Measurements from ENCODE around the gene TMIGD2. TPM values are rescaled to one million over a fixed set of nuclear protein-coding genes. Genes with fewer than 3 reads are reported as not detected.

The TMIGD2 gene
- polyA plus RNA-seq (not detected in 2 replicates), polyA minus RNA-seq (not detected in 2 replicates)

GRCh38 chr19:4302243-4302640, at the start of gene TMIGD2:
Gene TMIGD2, minus strand, starts transcription at chr19:4302389. Its CDS starts 4 bp downstream, at chr19:4302385.
- H3K27me3 ChIP-seq (ENCODE audit: insufficient read depth, low read depth, low read length), result no peaks in the 10 kb centered on the region
- H3K27ac ChIP-seq (ENCODE audit: low read length), result no peak within 1 kb of the TSS
- no peaks in the 10 kb centered on the region for H4K20me1 ChIP-seq (ENCODE audit: insufficient read depth)
- TF ChIP-seq POLR2AphosphoS5 (IDR thresholded peaks at IDR 0.05) (no peak), SMC3 (conservative IDR thresholded peaks at IDR 0.05; ENCODE audit: poor library complexity) (no peak), RAD21 (conservative IDR thresholded peaks at IDR 0.05) (no peak), TAF1 (IDR thresholded peaks at IDR 0.05; ENCODE audit: low read depth) (no peak), EP300 (conservative IDR thresholded peaks at IDR 0.05; ENCODE audit: poor library complexity, severe bottlenecking) (no peak), EZH2 (IDR thresholded peaks at IDR 0.05; ENCODE audit: borderline replicate concordance, insufficient read depth, low read length, poor library complexity, severe bottlenecking) (no peak), REST (IDR thresholded peaks at IDR 0.05; ENCODE audit: borderline replicate concordance) (no peak), MXI1 (conservative IDR thresholded peaks at IDR 0.05; ENCODE audit: poor library complexity, severe bottlenecking) (no peak)
- TF ChIP-seq, protein P1, sequence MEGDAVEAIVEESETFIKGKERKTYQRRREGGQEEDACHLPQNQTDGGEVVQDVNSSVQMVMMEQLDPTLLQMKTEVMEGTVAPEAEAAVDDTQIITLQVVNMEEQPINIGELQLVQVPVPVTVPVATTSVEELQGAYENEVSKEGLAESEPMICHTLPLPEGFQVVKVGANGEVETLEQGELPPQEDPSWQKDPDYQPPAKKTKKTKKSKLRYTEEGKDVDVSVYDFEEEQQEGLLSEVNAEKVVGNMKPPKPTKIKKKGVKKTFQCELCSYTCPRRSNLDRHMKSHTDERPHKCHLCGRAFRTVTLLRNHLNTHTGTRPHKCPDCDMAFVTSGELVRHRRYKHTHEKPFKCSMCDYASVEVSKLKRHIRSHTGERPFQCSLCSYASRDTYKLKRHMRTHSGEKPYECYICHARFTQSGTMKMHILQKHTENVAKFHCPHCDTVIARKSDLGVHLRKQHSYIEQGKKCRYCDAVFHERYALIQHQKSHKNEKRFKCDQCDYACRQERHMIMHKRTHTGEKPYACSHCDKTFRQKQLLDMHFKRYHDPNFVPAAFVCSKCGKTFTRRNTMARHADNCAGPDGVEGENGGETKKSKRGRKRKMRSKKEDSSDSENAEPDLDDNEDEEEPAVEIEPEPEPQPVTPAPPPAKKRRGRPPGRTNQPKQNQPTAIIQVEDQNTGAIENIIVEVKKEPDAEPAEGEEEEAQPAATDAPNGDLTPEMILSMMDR (IDR thresholded peaks at IDR 0.05; ENCODE audit: poor library complexity, severe bottlenecking), result no peak
- no peak within 1 kb of the TSS for H3K4me2 ChIP-seq (ENCODE audit: low read length)
- H3K9ac ChIP-seq (ENCODE audit: low read length), result no peak within 1 kb of the TSS
- no peak within 1 kb of the TSS for H3K4me3 ChIP-seq (ENCODE audit: low read length)
- no peak within 1 kb of the TSS for H2AFZ ChIP-seq (ENCODE audit: low read depth, low read length)
- no peaks in the 10 kb centered on the region for H3K36me3 ChIP-seq (ENCODE audit: insufficient read depth, low read length)
- no peaks in the 10 kb centered on the region for H3K79me2 ChIP-seq (replicated peaks; ENCODE audit: insufficient read depth, low read length)
- H3K9me2 ChIP-seq (ENCODE audit: insufficient read depth, low read length), result no peaks in the 10 kb centered on the region
- no peaks in the 10 kb centered on the region for H3F3A ChIP-seq (ENCODE audit: insufficient read depth, low read length, poor library complexity, severe bottlenecking)
- no peaks in the 10 kb centered on the region for H3K9me3 ChIP-seq (ENCODE audit: low read length)

GRCh38 chr19:4350726-4351125, 48.5 kb upstream of the TMIGD2 start:
- TF ChIP-seq POLR2AphosphoS5 (IDR thresholded peaks at IDR 0.05) (no peak), EP300 (conservative IDR thresholded peaks at IDR 0.05; ENCODE audit: poor library complexity, severe bottlenecking) (no peak), RAD21 (conservative IDR thresholded peaks at IDR 0.05) (no peak), REST (IDR thresholded peaks at IDR 0.05; ENCODE audit: borderline replicate concordance) (no peak), SMC3 (conservative IDR thresholded peaks at IDR 0.05; ENCODE audit: poor library complexity) (no peak), TAF1 (IDR thresholded peaks at IDR 0.05; ENCODE audit: low read depth) (no peak), MXI1 (conservative IDR thresholded peaks at IDR 0.05; ENCODE audit: poor library complexity, severe bottlenecking) (no peak)
- TF ChIP-seq, protein P1 (IDR thresholded peaks at IDR 0.05; ENCODE audit: poor library complexity, severe bottlenecking), result no peak
- no peaks in the 10 kb centered on the region for H3F3A ChIP-seq (ENCODE audit: insufficient read depth, low read length, poor library complexity, severe bottlenecking)
- no peaks in the 10 kb centered on the region for H3K27me3 ChIP-seq (ENCODE audit: insufficient read depth, low read depth, low read length)
- H3K79me2 ChIP-seq (replicated peaks; ENCODE audit: insufficient read depth, low read length), result no peaks in the 10 kb centered on the region
- H3K36me3 ChIP-seq (ENCODE audit: insufficient read depth, low read length), result no peaks in the 10 kb centered on the region
- H3K9me3 ChIP-seq (ENCODE audit: low read length), result no peaks in the 10 kb centered on the region
- no peak overlapping the region for H3K4me2 ChIP-seq (ENCODE audit: low read length)
- no peak overlapping the region for H3K4me3 ChIP-seq (ENCODE audit: low read length)
- no peaks in the 10 kb centered on the region for H3K9me2 ChIP-seq (ENCODE audit: insufficient read depth, low read length)
- H3K9ac ChIP-seq (ENCODE audit: low read length), result no peak overlapping the region
- no peak overlapping the region for H3K27ac ChIP-seq (ENCODE audit: low read length)
- no peaks in the 10 kb centered on the region for H4K20me1 ChIP-seq (ENCODE audit: insufficient read depth)
- H2AFZ ChIP-seq (ENCODE audit: low read depth, low read length), result no peak overlapping the region
